C4-2B (cell line): ENCODE measurements around the gene RAB15.

Source experiments
- H3K27ac ChIP-seq: fragments of 450-650 bp; 2 replicates; pipeline ENCODE4 v1.5.1; 2017
- CTCF ChIP-seq: fragments of 450-650 bp; conservative IDR thresholded peaks from 2 replicates; pipeline ENCODE4 v1.5.1; 2017; ENCODE audit warnings: mild to moderate bottlenecking
- ZFX ChIP-seq: fragments of 450-650 bp; IDR thresholded peaks from 2 replicates; pipeline ENCODE4 v1.6.1; 2017

RAB15 gene

GRCh38 chr14:64910847-64911495 is 61.2 kb downstream of the RAB15 start:
- TF ChIP-seq CTCF (peak; percentile 86), ZFX (no peak)
- no peak overlapping the region for H3K27ac ChIP-seq

GRCh38 chr14:64906022-64906421 is 66.1 kb downstream of the RAB15 start:
- TF ChIP-seq ZFX (no peak), CTCF (no peak)
- H3K27ac ChIP-seq: no peak overlapping the region

GRCh38 chr14:64899958-64900357 is 72.2 kb downstream of the RAB15 start:
- TF ChIP-seq CTCF: no peak
- no peak for TF ChIP-seq ZFX
- no peak overlapping the region for H3K27ac ChIP-seq
